Liver (tissue), 9 donors: ENCODE results near the gene ACYP2. TPM values are rescaled to one million over a fixed set of nuclear protein-coding genes. Genes with fewer than 3 reads are reported as not detected.

Experiments
- DNase-seq: peaks from one replicate; pipeline ENCODE4 v3.0.0-alpha.2; 2017; ENCODE audit warnings: low spot score
- H3K27ac ChIP-seq, 2 donors: one replicate each; pipeline ENCODE4 v1.7.0; 2013; ENCODE audit warnings: inconsistent platforms in 2 of 2, low read length in 2 of 2, control low read depth in 1 of 2, low read depth in 1 of 2, mild to moderate bottlenecking in 1 of 2
- H3K27me3 ChIP-seq, 4 donors: one replicate each; pipeline versions ENCODE4 v1.6.1 to v1.7.0; 2013; ENCODE audit warnings: low read length in 3 of 4, inconsistent platforms in 1 of 4, mild to moderate bottlenecking in 1 of 4, moderate library complexity in 1 of 4; ENCODE audit not compliant: control insufficient read depth in 4 of 4, insufficient read depth in 4 of 4
- H3K36me3 ChIP-seq, 4 donors: one replicate each; pipeline versions ENCODE4 v1.6.1 to v1.7.0; 2013; ENCODE audit warnings: low read length in 3 of 4, mild to moderate bottlenecking in 3 of 4, low read depth in 1 of 4, moderate library complexity in 1 of 4; ENCODE audit not compliant: control insufficient read depth in 4 of 4, insufficient read depth in 3 of 4
- H3K4me1 ChIP-seq, 4 donors: one replicate each; pipeline versions ENCODE4 v1.6.1 to v1.7.0; 2013; ENCODE audit warnings: low read length in 3 of 4, mild to moderate bottlenecking in 3 of 4, moderate library complexity in 1 of 4; ENCODE audit not compliant: control insufficient read depth in 4 of 4, insufficient read depth in 4 of 4
- H3K4me3 ChIP-seq, 3 donors: one replicate each; pipeline versions ENCODE4 v1.6.1 to v1.7.0; 2013; ENCODE audit warnings: low read length in 3 of 3, control low read depth in 1 of 3, low read depth in 1 of 3, mild to moderate bottlenecking in 1 of 3
- H3K9ac ChIP-seq, 2 donors: one replicate each; pipeline ENCODE4 v1.7.0; 2013; ENCODE audit warnings: low read length in 2 of 2, mild to moderate bottlenecking in 2 of 2, moderate library complexity in 2 of 2, control low read depth in 1 of 2, low read depth in 1 of 2
- H3K9me3 ChIP-seq, 4 donors: one replicate each; pipeline versions ENCODE4 v1.6.1 to v1.7.0; 2013; ENCODE audit warnings: low read length in 3 of 4; ENCODE audit not compliant: control insufficient read depth in 4 of 4
- ATF3 ChIP-seq: IDR thresholded peaks from 2 replicates; pipeline ENCODE4 v1.6.1; 2016; ENCODE audit warnings: antibody characterized with exemption
- CTCF ChIP-seq: fragments of 150-350 bp; IDR thresholded peaks from 2 replicates; pipeline ENCODE4 v1.5.1; 2017; ENCODE audit warnings: improper control_type of control experiment, low read depth, low read length; ENCODE audit not compliant: missing input control
- EGR1 ChIP-seq, 2 donors: IDR thresholded peaks; 2 replicates each; pipeline ENCODE4 v1.6.1; 2016 to 2018; ENCODE audit warnings: antibody characterized with exemption in 2 of 2, low read depth in 2 of 2
- FOXA2 ChIP-seq: IDR thresholded peaks from 2 replicates; pipeline ENCODE4 v1.6.1; 2016; ENCODE audit warnings: antibody characterized with exemption
- GABPA ChIP-seq, 2 donors: IDR thresholded peaks in 1 of 2; conservative IDR thresholded peaks in 1 of 2; 2 replicates each; pipeline ENCODE4 v1.6.1; 2016; ENCODE audit warnings: antibody characterized with exemption in 2 of 2, mild to moderate bottlenecking in 1 of 2, moderate library complexity in 1 of 2
- HNF4A ChIP-seq, 2 donors: conservative IDR thresholded peaks; 2 replicates each; pipeline ENCODE4 v1.6.1; 2016; ENCODE audit warnings: antibody characterized with exemption in 2 of 2, mild to moderate bottlenecking in 2 of 2
- MAX ChIP-seq: IDR thresholded peaks from 2 replicates; pipeline ENCODE4 v1.6.1; 2016; ENCODE audit warnings: antibody characterized with exemption
- NR2F2 ChIP-seq: IDR thresholded peaks from 2 replicates; pipeline ENCODE4 v1.6.1; 2016; ENCODE audit warnings: antibody characterized with exemption
- RAD21 ChIP-seq, 2 donors: IDR thresholded peaks; 2 replicates each; pipeline ENCODE4 v1.6.1; 2016; ENCODE audit warnings: antibody characterized with exemption in 2 of 2, mild to moderate bottlenecking in 2 of 2
- REST ChIP-seq: IDR thresholded peaks from 2 replicates; pipeline ENCODE4 v1.6.1; 2016; ENCODE audit warnings: antibody characterized with exemption, mild to moderate bottlenecking
- RXRA ChIP-seq, 2 donors: IDR thresholded peaks; 2 replicates each; pipeline ENCODE4 v1.6.1; 2017 to 2018; ENCODE audit warnings: antibody characterized with exemption in 2 of 2, mild to moderate bottlenecking in 1 of 2
- SP1 ChIP-seq: IDR thresholded peaks from 2 replicates; pipeline ENCODE4 v1.6.1; 2018; ENCODE audit warnings: antibody characterized with exemption, mild to moderate bottlenecking
- TAF1 ChIP-seq: conservative IDR thresholded peaks from 2 replicates; pipeline ENCODE4 v1.6.1; 2016; ENCODE audit warnings: antibody characterized with exemption, mild to moderate bottlenecking
- YY1 ChIP-seq: IDR thresholded peaks from 2 replicates; pipeline ENCODE4 v1.6.1; 2016; ENCODE audit warnings: antibody characterized with exemption, mild to moderate bottlenecking
- ZBTB33 ChIP-seq: IDR thresholded peaks from 2 replicates; pipeline ENCODE4 v1.6.1; 2016; ENCODE audit warnings: antibody characterized with exemption
- WGBS: extraction: QIAGEN DNeasy Blood & Tissue Kit; methylation state at CpG from one replicate; pipeline ENCODE4 v1.1.7; 2013; 5-methylcytosine and 5-hydroxymethylcytosine counted together
- polyA plus RNA-seq, 2 donors: library from polyadenylated mRNA; stranded (reverse) in 1 of 2; unstranded in 1 of 2; fragments of 200-250 nt in 1 of 2; fragments of >200 nt in 1 of 2; fragmentation: Nextera tagmentation in 1 of 2; extraction: Ambion mirVana in 1 of 2; gene quantifications; one replicate each; pipeline versions ENCODE4 v1.2.1 to v1.2.3, GENCODE V29; 2013 to 2015
- total RNA-seq, 2 donors: library from RNA; depleted of rRNA; stranded (reverse); fragments of >200 nt; gene quantifications; one replicate each; pipeline ENCODE4 v1.2.3, GENCODE V29; 2014
- donor health status: healthy.
- donor health status: healthy.
- donor health status: healthy.
- donor health status: healthy.
- donor health status: healthy.

Gene ACYP2
- total and polyA plus RNA-seq, 4 donors, result 13.1 to 44.3 (median 15.4) TPM

GRCh38 chr2:54313147-54313546, 197.7 kb downstream of the ACYP2 start:
- WGBS, result 91% methylated on average over 10 of the region's 10 CpGs
- Histone ChIP-seq H3K27ac (no peak overlapping the region), H3K9ac (no peak overlapping the region), H3K9me3 (no peaks in the 10 kb centered on the region), H3K4me3 (no peak overlapping the region), H3K4me1 (no peaks in the 10 kb centered on the region), H3K27me3 (no peaks in the 10 kb centered on the region), H3K36me3 (no peaks in the 10 kb centered on the region)
- DNase-seq, result no peak
- TF ChIP-seq FOXA2 (no peak), GABPA (IDR thresholded peaks at IDR 0.05 in 1 of 2, conservative IDR thresholded peaks at IDR 0.05 in 1 of 2) (no peak), REST (no peak)

GRCh38 chr2:54317973-54318372, 202.6 kb downstream of the ACYP2 start:
- Histone ChIP-seq H3K27ac (no peak overlapping the region), H3K36me3 (no peaks in the 10 kb centered on the region), H3K9ac (no peak overlapping the region), H3K4me3 (no peak overlapping the region), H3K4me1 (no peaks in the 10 kb centered on the region), H3K9me3 (no peaks in the 10 kb centered on the region), H3K27me3 (no peaks in the 10 kb centered on the region)
- no peak for TF ChIP-seq GABPA (IDR thresholded peaks at IDR 0.05 in 1 of 2, conservative IDR thresholded peaks at IDR 0.05 in 1 of 2)
- no peak for TF ChIP-seq REST
- TF ChIP-seq HNF4A (conservative IDR thresholded peaks at IDR 0.05), result no peak
- no peak for TF ChIP-seq MAX
- no peak for TF ChIP-seq TAF1
- TF ChIP-seq YY1, result no peak
- no peak for TF ChIP-seq EGR1 (IDR thresholded peaks at IDR 0.05; ENCODE audit: low read depth in 2 of 2)
- no peak for TF ChIP-seq RAD21 (IDR thresholded peaks at IDR 0.05)
- no peak for TF ChIP-seq ZBTB33
- no peak for TF ChIP-seq ATF3
- no peak for TF ChIP-seq CTCF
- no peak for TF ChIP-seq SP1
- TF ChIP-seq RXRA (IDR thresholded peaks at IDR 0.05), result no peak
- no peak for TF ChIP-seq NR2F2
- DNase-seq, result no peak
- 71% methylated on average over 2 of the region's 2 CpGs for WGBS
